Activated T-cell treated with anti-CD3 and anti-CD28 coated beads for 24 hours (primary cell): ENCODE data around the gene SINHCAF.
A peak's percentile ranks its signal among the peaks of the same experiment; 100 is the strongest.
"Not testable (repeated sequence)": the region's sequence is repeated elsewhere in the genome, so short reads cannot be mapped to it uniquely, and the experiment has no call there.

Experiments
- DNase-seq: peaks from one replicate; pipeline ENCODE4 v3.0.0-alpha.2; 2020; ENCODE audit warnings: low read depth

The SINHCAF gene

DNA sequence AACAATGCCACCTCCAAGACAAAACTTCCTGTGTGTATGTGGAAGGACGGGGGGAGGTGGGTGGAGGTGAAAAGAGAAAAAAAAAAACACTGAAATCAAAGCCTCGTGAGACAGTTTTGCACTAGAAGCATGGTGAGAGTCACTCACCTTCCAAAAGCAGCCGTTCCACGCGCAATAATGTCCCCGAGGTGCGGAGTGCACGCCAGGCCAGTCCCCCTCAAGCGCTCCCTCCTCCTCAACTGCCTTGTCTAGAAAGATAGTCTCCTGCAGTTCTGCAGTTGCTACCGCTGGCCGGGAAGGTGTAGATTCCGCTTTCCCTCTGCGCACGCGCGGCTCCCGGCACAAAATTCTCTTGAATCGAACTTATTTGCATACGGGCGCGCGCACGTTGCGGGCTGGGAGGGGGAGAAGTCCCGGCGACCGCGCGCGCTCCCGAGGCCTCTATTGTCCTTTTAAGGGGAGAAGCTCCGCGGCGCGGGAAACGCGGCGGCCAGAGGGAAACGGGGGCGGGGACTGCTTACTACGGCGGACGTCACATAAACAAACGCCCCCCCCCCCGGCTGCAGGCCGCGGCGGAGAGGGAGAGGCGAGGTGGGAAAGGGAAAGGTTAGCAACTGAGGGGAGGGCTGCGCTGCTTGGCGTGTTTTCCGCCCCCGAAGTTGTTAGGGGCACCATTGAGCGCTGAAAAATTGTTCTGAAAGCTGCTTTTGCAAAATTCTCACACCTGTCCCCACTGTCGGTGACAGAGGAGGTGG lies at the start of gene SINHCAF:
SINHCAF (minus strand) TSS at position 274 of the 755 bp plus-strand sequence. CDS start 27,946 bp downstream, outside the sequence.
- DNase-seq, result peak; percentile 99

DNA sequence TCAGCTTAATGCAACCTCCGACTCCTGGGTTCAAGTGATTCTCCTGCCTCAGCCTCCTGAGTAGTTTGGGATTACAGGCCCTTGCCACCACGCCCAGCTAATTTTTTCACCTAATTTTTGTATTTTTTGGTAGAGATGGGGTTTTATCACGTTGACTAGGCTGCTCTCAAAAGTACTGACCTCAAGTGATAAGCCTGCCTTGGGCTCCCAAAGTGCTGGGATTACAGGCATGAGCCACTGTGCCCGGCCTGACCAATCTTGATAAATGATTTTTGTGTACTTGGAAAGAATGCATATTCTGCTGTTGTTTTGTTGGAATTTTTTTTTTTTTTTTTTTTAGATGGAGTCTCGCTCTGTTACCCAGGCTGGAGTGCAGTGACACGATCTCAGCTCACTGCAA lies 49.5 kb upstream of the SINHCAF start:
- not testable (repeated sequence) for DNase-seq

DNA sequence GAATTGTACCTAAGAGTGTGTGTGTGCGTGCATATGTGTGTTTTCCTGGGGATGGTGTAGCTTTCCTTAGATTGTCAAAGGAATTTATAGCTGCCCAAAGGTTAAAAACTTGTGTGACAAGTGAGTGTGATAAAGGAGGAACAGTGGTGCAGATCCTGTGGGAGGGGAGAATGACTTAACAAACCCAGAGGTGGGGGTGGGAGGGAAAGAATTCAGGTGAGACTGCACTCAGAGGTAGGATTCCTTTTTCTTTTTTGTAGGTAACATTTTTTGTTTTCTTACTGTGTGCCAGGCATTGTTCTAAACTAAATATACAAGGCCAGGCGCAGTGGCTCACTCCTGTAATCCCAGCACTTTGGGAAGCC lies 45.3 kb upstream of the SINHCAF start:
- no peak for DNase-seq

GRCh38 chr12:31370531-31371255 lies 44.7 kb upstream of the SINHCAF start:
- no peak for DNase-seq

DNA sequence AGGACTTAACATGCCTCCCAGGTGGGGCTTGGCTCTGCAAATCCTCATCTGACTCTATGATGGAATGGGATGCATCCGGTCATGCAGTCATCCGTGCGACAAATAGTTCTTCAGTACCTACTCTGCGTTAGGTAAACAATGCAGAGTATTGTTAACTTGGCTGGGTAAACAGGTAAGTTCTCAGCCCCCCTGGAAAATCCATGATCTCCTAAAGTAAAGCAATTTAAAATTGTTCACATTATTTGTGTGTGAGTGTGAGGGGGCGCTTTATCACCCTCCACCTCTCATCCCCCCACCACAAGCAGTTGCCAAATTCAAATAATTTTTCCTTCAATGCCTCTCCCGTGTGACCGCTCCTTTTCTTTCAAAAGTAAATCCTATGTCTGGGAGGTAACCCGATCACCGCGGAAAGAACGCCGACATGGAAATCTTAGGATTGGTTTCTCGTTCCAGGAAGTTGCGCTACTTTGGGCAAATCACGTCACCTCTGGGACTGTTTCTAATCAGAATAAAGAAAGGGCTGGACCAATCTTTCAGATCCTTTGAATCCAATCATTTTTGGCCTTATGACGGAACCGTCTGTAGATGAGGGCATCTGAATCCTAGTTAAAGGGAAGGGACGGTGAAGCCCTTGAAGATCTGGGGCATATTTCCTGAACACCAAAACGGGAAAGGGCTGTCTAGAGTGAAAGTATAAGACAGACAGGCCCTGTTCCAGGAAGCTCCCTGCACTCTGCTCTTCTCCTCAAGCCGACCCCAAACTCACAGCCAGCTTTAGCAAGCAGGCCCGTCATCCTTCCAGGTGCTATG lies 44.0 kb upstream of the SINHCAF start:
- no peak for DNase-seq

DNA sequence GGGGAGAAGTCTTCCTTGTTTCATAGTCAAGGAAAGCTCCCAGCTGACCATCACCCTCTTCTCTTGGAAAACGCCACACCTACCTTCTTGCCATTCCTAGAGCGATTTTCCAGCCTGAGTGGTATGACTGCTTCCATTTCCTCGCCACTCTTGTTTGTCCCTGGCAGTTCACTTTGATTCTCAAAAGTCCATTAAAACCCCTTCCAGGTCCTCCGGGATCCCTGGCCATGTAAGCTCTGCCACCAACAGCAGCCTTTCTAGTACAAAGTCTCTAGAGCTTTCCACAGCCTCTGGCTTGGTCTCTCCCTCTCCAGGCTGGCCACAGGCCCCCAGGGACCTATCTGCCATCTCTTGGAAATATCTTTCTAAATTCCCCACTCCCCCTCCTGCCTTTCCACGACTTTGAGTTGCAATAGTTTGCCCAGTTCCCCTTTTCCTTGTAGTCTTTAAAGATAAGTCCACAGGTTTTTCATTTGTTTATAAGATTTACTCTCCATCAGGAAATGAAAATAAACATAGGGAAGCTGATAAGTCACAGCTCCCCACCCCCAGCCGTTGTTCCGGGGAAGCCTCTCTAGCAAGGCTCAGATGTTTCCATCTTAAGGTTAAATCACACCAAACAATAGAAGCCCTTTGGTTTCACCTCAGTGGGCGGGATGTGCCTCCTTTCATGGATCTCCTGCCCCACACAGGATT lies 42.9 kb upstream of the SINHCAF start:
- no peak for DNase-seq

- DNase-seq, result no peak
Observed at GRCh38 chr12:31366104-31366621, 40.2 kb upstream of the SINHCAF start.

DNA sequence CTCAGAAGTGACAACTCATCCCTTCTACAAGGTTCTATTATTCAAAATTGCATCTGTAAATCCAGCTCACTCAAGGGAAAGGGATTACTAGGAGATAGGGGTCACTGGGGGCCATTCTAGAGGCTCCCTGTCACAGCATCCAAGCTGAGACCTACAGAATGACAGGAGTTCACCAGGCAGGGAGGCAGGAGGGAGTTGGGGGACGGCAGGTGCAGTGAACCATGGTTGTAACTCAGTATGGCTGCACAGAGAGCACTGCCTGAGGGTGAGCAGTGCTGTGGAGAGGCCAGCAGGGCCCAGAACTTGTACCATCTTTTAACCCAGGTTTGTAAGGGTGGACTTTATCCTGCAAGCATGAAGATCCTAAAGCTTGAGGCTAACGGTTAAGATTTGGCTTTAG lies 37.9 kb upstream of the SINHCAF start:
- DNase-seq, result no peak

GRCh38 chr12:31363416-31363809 lies 37.5 kb upstream of the SINHCAF start:
- DNase-seq, result no peak

DNA sequence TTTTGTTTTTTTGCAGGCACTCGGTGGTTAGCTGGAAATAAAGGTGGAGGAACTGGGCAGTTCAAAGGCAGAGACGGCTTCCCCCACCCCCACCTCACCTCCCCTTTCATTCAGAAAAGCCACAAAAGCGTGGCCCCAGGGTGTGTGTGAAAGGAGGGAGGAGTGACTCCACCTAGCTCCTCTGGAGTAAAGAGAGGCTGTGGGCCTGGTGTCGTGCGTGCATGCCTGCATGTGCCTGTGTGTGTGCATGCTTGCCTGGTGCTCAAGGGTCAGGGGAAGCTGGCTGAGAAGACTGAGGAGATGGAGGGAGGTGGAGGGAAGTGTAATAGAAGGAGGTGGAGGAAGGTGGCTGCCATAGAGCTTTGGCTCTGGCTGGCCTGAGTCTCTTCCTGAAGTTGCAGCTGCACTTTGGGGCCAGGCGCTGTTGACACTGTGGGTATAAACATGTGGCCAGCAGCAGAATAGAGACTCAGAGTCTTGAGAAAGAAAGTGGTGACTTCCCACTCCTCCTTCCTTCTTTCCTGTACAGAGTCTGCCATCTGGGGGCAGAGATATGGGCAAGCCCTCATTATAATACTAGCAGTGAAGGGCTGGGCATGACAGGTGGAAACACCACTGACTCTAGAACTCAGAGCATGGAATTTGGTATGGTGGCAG lies 36.9 kb upstream of the SINHCAF start:
- DNase-seq, result peak; percentile 2

DNA sequence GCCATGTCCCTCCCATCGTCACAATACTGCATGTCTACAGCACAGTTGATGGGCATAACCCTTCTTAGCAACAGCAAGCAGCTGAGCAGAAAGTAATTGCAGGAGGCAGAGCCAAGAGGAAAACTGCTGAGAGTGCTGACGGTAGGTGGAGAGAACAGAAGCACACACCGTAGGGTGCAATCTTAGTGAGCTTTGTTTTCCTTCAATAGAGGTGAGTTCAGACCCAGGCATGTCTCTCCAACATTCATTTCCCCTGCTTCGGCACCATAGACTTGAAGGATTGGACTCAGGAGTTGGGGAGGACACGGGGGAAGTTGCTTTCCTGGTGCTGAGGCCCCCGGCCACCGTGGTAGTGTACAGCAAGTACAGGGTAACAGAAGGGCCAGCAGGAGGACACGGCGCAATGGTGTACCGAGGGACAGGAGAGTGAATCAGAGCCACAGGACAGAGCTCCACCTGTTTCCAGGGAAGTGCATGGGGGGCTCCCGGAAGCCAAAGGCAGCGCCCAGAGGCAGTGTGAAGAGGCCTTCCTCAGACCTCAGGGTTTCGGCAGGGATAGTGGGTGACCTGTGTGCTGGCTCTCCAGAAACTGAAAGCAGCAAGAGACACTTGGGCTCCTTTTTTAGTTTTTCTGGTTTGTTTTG lies 36.3 kb upstream of the SINHCAF start:
- DNase-seq, result no peak

DNA sequence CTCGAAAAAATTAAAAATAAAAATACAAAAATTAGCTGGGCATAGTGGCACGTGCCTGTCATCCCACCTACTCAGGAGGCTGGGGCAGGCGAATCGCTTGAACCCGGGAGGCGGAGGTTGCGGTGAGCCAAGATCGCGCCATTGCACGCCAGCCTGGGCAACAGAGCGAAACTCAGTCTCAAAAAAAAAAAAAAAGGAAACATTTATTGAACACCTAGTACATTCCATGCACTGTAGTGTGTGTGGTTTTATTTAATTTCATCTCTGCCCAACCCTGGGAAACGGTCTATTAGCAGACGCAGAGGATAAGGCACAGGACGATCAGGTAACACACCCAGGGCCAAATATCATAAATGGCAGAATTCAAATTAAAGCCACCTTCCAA lies 35.8 kb upstream of the SINHCAF start:
- DNase-seq, result no peak

- DNase-seq, result no peak
Observed at GRCh38 chr12:31355747-31356107, 29.8 kb upstream of the SINHCAF start.

DNA sequence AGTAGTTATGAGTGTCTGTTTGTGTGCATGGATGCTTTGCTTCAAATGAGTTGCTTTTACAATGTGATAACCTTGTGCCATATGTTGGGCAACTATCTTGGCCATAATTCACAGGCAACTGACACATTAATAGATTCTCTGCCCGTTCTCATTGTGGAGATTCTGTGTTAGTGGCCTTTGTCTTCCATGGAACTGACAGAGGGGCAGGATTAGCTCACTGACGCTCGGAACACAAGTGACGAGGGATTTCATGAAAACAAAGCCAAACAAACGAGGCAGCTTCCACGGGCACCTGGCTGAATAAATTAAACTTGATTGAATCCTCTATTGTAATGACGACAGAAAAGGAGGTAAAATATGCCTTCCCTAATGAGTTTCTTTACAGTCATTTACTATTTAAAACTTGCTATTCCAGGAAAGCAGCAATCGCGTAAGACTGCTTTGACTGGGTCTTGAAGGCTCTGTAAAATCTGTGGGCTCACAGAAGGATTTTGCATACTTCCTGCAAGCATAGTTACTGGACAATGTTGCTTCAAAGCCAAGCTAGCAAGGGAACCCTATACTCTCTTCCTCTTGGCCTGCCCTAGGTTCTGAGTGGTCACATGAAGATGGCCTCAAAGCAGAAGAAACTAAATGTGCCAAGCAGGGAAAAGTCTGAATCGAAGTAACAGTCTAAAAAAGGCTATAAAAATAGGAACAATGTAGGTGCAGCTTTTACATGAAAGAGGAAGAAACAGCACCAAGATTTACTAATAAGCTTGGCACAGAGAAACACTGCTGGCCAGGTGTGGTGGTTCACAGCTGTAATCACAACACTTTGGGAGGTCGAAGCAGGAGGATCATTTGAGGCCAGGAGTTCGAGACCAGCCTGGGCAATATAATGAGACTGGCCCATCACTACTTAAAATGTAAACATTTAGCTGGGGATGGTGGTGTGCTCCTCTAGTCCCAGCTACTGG lies 28.1 kb upstream of the SINHCAF start:
- no peak for DNase-seq

- no peak for DNase-seq
Observed at GRCh38 chr12:31346267-31346666, 20.3 kb upstream of the SINHCAF start.

DNA sequence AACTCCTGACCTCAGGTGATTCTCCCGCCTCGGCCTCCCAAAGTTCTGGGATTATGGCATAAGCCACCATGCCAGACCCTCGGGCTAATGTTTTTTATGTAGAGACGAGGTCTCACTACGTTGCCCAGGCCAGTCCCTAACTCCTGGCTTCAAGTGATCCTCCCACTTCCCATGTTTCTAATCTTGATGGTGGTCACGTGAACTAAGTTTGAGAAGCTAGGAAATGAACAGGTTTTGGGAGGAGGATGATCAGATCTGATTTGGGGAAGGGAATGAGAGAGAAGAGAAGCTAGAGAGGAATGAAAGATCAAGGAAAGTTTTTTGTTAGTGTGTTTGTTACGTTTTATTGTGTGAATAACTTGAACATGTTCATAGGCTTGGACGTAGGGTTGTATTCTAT lies 17.2 kb upstream of the SINHCAF start:
- no peak for DNase-seq

DNA sequence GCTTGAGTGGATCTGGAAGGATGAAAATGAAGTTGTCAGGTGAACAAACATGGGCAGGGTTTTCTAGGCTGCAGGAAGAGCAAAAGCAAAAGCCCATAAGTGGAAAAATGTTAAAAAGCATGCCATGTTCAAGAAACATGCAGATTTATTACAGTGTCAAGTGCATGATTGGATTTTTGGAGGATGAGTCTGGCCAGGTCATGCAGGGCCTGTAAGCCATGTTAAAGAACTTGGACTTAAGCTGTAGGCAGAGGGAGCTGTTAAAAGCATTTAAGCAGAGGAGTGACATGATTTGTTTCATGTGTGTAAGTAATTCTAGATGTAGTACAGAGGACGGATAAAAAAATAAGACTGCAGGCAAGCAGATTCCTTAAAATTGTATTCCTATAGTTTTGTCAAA lies 16.3 kb upstream of the SINHCAF start:
- no peak for DNase-seq

DNA sequence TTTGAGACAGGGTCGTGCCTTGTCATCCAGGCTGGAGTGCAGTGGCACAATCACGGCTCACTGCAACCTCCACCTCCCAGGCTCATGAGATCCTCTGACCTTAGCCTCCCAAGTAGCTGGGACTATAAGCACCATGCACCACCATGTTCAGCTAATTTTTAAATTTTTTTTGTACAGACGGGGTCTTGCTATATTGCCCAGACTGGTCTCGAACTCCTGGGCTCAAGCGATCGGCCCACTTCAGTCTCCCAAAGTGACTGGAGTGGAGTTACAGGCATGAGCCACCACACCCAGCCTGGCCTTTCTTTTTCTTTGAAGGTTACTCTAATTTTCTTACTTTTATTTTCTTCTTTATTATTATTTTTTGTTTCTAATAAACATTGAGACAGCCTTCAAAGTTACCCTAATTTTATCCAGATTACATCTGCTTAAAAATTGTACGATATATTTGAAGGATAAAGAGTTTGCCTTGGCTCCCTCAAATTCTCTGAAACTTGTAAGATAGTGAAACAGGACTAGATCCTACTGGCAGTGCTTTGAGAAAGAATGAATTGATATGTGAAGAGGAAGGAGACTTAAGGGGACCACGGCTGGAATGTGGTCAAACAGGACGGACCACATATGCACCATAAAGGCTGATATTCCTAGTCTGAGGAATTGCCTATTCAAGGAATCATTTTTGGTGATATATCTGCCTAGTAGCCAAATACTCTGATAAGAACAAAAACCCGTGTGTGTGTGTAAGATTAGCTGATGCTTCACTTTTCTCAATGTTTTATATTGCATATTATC lies 14.1 kb upstream of the SINHCAF start:
- DNase-seq, result no peak

GRCh38 chr12:31337952-31338351 lies 12.0 kb upstream of the SINHCAF start:
- DNase-seq, result no peak
